GM12874 (cell line): ENCODE results near the gene ADAM15.

Experiments
- TF ChIP-seq, protein P1 (sequence below): IDR thresholded peaks from 2 replicates; pipeline ENCODE4 v1.5.1; 2011; ENCODE audit warnings: low read depth, mild to moderate bottlenecking, control low read depth, low read length, moderate library complexity; ENCODE audit not compliant: insufficient read depth

ADAM15 gene

GRCh38 chr1:155080312-155081228 lies 29.5 kb downstream of the ADAM15 start:
- TF ChIP-seq, protein P1, sequence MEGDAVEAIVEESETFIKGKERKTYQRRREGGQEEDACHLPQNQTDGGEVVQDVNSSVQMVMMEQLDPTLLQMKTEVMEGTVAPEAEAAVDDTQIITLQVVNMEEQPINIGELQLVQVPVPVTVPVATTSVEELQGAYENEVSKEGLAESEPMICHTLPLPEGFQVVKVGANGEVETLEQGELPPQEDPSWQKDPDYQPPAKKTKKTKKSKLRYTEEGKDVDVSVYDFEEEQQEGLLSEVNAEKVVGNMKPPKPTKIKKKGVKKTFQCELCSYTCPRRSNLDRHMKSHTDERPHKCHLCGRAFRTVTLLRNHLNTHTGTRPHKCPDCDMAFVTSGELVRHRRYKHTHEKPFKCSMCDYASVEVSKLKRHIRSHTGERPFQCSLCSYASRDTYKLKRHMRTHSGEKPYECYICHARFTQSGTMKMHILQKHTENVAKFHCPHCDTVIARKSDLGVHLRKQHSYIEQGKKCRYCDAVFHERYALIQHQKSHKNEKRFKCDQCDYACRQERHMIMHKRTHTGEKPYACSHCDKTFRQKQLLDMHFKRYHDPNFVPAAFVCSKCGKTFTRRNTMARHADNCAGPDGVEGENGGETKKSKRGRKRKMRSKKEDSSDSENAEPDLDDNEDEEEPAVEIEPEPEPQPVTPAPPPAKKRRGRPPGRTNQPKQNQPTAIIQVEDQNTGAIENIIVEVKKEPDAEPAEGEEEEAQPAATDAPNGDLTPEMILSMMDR, result no peak

- TF ChIP-seq, protein P1, result no peak
These were observed 30.6 kb downstream of the ADAM15 start for GRCh38 chr1:155081472-155082300.

- TF ChIP-seq, protein P1, result no peak
These were observed 31.4 kb downstream of the ADAM15 start for GRCh38 chr1:155082301-155083051.

DNA sequence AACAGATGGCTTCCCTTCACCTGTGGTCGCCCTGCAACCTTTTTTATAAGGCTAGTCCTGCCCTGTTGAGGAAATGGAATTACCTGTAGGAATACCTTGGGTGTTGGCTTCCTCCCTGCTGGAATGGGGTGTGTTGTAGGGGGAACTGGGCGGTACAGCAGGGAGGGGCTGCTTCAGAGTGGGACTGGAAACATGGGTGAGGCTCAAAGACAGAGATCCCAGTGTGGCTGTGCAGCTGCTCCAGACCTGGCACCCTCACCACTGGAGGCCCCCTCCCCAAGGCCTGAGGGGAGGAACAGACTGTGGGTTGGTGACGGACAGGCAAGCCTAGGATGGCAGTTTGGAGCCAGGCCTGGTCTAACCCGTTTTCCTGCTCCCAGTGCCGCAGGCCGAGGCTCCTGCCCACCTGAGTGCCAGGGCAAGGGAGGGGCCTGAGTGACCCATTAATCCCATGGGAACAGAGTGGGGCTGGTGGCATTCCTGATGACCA lies 32.0 kb downstream of the ADAM15 start:
- TF ChIP-seq, protein P1, result no peak

GRCh38 chr1:155083865-155084721 lies 33.0 kb downstream of the ADAM15 start:
- TF ChIP-seq, protein P1, result 0 out of 2 replicates have a peak, but pooled peaks have one; percentile 28

DNA sequence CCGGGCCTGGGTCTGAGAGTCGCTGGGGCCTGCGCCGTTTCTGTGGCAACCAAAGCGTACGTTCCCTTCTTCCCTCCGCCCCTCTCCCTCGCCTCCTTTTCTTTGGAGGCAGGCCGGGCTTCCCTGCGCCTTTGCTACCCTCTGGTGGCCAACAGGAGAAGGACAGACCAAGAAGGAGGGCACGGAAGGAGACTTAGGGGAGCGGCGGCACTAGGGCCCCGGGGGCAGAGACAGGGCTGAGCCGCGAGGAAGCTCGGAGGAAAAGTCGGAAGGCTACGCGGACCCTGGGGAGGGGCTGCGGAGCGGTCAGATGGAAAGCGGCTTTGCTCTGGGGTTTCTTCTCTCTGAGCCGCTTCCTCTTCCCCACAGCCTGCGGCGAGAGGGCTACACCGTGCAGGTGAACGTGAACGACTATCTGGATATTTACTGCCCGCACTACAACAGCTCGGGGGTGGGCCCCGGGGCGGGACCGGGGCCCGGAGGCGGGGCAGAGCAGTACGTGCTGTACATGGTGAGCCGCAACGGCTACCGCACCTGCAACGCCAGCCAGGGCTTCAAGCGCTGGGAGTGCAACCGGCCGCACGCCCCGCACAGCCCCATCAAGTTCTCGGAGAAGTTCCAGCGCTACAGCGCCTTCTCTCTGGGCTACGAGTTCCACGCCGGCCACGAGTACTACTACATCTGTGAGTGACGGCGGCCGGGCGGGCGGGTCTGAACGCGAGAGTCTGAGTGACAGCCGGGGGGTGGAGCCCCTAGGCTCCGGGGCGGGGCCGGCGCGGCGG lies 33.8 kb downstream of the ADAM15 start:
- TF ChIP-seq, protein P1, result peak; percentile 89
